CD4-positive, alpha-beta T cell treated with Interleukin-12 subunit alpha and Interleukin-12 subunit beta, for 1 hour (primary cell): ENCODE measurements around the gene LRFN4.

Experiments used
- DNase-seq: peaks from one replicate; pipeline ENCODE4 v3.0.0-alpha.2; 2020

LRFN4 gene

DNA sequence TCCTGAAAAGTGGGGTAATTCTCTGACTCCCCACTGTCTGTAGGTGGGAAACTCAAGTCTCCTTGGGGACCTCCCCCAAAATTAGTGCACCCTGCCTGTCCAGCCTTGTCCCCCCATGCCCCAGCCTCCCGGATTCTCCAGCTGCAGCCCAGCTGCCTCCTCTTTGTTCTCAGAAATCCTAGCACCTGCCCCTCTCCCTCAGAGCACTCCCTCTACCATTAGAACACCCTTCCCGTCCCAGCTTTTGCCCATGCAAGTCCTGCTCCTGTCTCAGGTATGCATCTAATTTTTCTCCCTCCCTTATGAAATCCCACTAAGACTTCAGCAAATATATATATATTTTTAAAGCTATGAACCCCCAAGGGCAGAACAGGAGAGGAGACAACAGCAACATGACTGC is 37.3 kb downstream of the LRFN4 start:
- DNase-seq = no peak

DNA sequence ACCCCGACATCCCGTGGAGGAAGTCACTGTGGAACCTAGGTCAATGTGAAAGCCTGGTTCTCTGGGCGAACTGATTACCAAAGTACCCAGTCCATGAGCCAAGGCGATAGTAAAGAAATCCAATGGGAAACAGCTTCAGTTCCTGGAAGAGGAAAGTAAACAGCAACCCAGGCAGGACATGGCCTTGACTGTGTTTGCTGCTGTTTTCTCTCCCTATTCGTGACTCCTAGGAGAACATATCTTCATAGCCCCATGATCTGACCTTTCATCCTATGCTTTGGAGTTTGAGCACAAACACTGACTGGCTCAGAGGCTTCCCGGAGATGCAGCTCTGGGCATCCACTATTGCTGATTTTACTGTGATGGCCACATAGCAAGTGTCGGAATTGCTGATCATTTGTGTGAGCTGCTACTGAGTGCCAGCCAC is 45.1 kb downstream of the LRFN4 start:
- DNase-seq = no peak

DNA sequence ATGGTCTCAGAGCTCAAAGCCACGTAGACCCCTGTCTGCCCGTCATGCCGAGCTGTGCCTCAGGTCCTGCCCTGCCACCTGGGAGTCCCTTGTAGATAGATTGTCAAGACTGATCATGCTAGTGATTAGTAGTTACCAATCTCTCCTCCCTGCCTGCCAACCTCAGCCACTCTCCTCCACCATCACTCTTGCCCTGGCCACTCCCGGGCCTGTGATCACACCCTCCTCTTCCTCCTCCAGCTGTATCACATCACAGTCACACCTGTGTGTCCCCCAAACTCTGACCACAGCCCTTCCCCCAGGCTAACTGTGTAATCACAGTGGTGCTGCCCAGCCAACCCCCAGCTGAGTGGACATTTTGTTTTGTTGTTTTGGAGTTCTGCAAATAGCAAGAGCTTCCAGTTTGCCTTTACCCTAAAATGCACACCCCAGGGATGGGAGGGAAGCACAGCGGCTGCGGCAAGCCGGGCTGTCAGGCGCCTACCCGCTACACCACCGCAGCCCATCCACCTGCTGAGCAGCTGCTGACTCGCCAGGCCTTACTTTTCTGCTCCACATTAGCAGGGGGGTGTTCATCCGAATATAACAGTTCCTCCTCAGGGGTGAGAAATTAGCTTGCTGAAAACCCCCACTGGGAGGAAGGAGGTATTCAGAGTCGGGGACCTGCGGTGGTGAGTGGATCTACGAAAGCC is 45.8 kb downstream of the LRFN4 start:
- no peak for DNase-seq

DNA sequence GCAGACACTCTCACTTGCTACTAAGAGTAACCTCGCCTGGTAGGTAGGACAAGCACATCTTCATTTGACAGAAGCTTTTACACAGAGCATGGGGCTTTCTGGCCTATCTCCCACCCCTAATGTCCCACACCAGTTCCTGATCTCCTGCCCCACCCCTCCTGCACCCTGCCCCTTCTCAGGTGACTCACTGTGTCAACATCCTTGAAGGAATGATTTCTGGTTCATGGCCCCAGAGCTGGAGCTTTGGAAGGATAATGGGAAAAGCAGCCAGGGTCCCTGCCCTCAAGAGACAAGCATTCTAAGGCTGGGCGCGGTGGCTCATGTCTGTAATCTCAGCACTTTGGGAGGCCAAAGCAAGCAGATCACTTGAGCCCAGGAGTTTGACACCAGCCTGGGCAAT is 47.2 kb downstream of the LRFN4 start:
- DNase-seq = no peak

DNA sequence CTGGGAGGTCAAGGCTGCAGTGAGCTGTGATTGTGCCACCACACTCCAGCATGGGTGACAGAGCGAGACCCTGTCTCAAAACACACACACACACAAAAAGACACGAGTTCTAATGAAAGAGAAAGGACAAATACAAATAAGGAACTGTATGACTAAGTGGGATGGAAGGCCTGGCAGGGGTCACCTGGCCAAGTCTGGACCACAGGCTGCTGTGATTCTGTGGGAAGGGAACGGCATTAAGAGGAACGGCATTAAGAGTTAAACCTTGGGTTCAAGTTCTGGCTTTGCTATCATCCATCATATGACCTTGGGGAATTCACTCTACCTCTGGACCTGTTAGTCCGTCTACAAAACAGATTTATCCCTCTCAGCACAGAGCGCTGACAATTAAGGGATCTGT is 47.7 kb downstream of the LRFN4 start:
- no peak for DNase-seq

DNA sequence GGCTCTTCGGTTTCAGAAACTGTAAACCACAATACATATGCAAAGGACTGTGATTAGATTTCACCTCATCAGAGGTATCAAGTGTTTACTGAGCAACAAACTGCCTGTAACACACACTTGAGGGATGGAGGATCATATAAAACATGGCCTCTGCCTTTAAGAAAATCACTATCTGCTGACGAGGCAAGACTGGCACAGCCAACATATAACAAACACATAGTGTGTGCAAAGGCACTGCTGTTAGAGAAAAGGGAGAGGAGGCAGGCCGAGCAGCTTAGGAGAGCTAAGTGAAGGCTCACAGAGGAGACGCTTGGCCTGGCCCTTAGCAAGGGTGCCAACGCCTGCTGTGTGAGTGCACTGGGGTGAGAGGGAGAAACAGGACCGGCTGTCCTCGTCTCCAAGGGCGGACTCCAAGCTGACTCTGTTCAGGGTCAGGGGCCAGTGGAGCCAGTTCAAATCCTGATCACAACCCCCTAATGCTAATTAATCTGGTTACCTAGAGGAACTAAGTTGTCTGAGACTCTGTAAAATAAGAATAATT is 48.2 kb downstream of the LRFN4 start:
- DNase-seq = no peak

DNA sequence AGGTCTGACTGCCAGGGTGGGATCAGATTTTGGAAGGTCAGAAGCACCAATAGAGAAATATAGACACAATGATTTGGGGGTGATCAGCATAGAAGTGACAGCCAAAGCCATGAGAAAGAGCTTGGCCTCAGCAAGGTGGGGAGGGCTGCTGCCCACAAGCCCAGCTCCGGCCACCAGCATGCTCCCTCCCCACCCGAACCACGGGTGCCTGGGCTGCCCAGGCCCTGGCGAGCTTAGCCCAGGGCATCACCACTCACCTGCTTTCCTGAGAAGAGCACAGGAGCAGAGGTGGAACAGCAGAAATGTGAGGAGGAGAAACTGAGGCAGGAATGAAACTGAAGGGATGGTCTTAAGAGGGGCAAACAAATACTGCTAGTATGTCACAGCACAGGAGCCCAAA is 48.8 kb downstream of the LRFN4 start:
- DNase-seq = no peak

DNA sequence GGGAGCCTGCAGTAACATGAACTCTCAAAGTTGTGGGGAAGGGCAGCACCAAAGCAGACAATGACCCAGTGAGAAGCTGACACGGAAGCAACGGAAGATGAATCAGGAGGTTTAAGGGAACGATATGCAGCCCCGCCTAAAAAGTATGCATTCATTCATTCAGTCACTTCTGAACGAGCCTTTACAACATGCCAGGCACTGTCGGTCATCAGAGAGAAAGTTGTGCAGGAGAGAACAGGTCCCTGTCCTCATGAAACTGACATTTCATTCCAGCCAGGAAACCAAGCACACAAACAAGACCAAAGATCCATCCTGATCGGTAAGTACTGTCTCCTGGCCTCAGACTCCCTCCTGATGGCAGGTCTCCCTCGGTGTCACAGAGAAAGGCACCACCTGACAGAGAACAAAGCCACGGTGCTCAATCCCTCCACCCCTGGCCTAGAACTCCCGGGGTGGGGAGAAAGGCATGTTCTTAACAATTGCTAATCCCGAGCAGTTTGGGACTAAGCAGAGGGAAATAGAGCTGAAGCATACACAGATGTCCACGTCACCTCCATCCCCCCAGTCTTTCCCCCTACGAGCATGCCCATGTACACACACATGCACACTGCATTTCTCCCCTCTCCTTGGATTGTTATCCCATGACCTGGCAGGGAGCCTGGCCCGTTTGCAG is 49.3 kb downstream of the LRFN4 start:
- DNase-seq = no peak

DNA sequence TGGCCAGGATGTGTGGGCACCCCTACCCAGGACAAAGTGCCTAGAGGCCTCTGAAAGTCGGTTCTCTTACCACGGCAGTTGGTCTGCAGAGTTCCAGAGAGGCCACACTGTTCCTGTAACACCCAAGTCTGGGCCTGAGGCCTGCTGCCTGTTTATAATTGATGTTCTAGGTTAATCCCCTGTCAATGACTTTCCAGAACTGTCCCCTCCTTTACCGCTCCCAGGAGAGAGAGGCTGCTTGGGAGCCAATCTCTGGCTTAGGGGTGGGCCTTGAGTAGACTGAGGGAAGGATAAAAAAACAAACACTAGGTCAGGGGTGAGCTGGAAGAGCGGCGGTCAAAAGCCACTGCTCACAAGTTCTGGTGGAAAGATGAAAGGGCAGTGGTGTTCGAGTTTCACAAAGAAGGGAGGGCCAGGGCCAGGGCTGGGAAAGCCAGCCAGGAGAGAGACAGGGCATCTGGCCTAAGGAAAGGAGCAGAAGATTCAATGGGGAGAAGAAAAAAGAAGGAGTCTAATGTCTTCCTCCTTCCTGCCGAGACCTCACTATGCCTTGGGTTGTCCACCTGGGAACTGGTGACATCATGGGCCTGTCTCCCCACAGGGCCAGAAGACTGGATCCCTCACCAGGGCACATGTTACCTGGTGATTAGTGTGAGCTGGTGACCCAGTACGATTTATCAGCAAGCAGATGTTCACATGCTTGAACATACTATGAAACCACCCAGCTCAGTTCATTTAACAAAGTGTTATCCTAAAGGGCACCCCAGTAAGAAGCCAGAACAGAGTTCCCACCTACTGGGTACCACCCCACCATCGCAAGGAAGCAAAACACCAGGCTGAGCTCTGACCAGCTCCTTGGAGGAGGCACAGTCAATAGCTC is 51.1 kb downstream of the LRFN4 start:
- no peak for DNase-seq

DNA sequence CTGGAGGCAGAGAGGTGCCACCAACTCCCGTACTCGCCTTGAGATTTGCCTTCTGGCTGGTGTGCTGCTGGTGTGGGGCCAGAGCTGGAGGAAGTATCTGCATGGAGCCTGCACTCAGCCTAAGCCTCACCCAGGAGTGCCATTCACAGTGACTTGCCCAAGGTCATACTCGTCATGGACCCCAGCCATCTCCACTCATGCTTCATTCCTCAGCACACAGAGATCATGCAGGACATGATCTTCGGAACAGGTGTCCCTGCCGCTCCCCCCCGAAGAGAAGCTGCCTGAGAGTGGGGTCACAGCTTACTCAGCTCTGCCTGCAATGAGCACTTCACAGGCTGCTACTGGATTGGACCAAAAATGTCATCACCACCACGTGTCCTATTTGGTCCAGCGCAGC is 52.3 kb downstream of the LRFN4 start:
- DNase-seq = no peak

DNA sequence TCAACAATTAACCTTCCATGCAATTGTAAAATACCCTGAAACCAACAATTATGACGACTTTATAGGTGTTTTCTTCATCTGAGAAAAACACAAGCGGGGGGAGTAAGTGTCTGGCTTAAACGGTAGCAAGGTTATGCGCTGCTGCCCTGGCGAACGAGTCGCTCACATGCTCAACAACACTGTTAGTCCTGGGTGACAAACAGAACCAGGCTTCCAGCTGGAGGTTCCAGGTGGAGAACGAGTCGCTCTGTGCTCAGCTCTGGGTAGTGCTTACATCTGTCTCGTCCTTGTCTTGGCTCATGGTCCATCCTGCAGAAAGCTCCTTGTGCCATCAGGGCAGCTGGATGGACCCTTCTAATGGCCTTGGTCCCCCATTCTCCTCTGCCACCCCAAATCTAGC is 53.2 kb downstream of the LRFN4 start:
- DNase-seq = no peak
